Liver (tissue), 9 donors: Measurements from ENCODE around the gene EPHA5. TPM values are rescaled to one million over a fixed set of nuclear protein-coding genes. Genes with fewer than 3 reads are reported as not detected.

ENCODE experiments used
- DNase-seq: peaks from one replicate; pipeline ENCODE4 v3.0.0-alpha.2; 2017; ENCODE audit warnings: low spot score
- H3K27ac ChIP-seq, 2 donors: one replicate each; pipeline ENCODE4 v1.7.0; 2013; ENCODE audit warnings: inconsistent platforms in 2 of 2, low read length in 2 of 2, control low read depth in 1 of 2, low read depth in 1 of 2, mild to moderate bottlenecking in 1 of 2
- H3K27me3 ChIP-seq, 4 donors: one replicate each; pipeline versions ENCODE4 v1.6.1 to v1.7.0; 2013; ENCODE audit warnings: low read length in 3 of 4, inconsistent platforms in 1 of 4, mild to moderate bottlenecking in 1 of 4, moderate library complexity in 1 of 4; ENCODE audit not compliant: control insufficient read depth in 4 of 4, insufficient read depth in 4 of 4
- H3K36me3 ChIP-seq, 4 donors: one replicate each; pipeline versions ENCODE4 v1.6.1 to v1.7.0; 2013; ENCODE audit warnings: low read length in 3 of 4, mild to moderate bottlenecking in 3 of 4, low read depth in 1 of 4, moderate library complexity in 1 of 4; ENCODE audit not compliant: control insufficient read depth in 4 of 4, insufficient read depth in 3 of 4
- H3K4me1 ChIP-seq, 4 donors: one replicate each; pipeline versions ENCODE4 v1.6.1 to v1.7.0; 2013; ENCODE audit warnings: low read length in 3 of 4, mild to moderate bottlenecking in 3 of 4, moderate library complexity in 1 of 4; ENCODE audit not compliant: control insufficient read depth in 4 of 4, insufficient read depth in 4 of 4
- H3K4me3 ChIP-seq, 3 donors: one replicate each; pipeline versions ENCODE4 v1.6.1 to v1.7.0; 2013; ENCODE audit warnings: low read length in 3 of 3, control low read depth in 1 of 3, low read depth in 1 of 3, mild to moderate bottlenecking in 1 of 3
- H3K9ac ChIP-seq, 2 donors: one replicate each; pipeline ENCODE4 v1.7.0; 2013; ENCODE audit warnings: low read length in 2 of 2, mild to moderate bottlenecking in 2 of 2, moderate library complexity in 2 of 2, control low read depth in 1 of 2, low read depth in 1 of 2
- H3K9me3 ChIP-seq, 4 donors: one replicate each; pipeline versions ENCODE4 v1.6.1 to v1.7.0; 2013; ENCODE audit warnings: low read length in 3 of 4; ENCODE audit not compliant: control insufficient read depth in 4 of 4
- FOXA1 ChIP-seq: IDR thresholded peaks from 2 replicates; pipeline ENCODE4 v1.6.1; 2016; ENCODE audit warnings: antibody characterized with exemption
- FOXA2 ChIP-seq: IDR thresholded peaks from 2 replicates; pipeline ENCODE4 v1.6.1; 2016; ENCODE audit warnings: antibody characterized with exemption
- GABPA ChIP-seq, 2 donors: IDR thresholded peaks in 1 of 2; conservative IDR thresholded peaks in 1 of 2; 2 replicates each; pipeline ENCODE4 v1.6.1; 2016; ENCODE audit warnings: antibody characterized with exemption in 2 of 2, mild to moderate bottlenecking in 1 of 2, moderate library complexity in 1 of 2
- HNF4A ChIP-seq, 2 donors: conservative IDR thresholded peaks; 2 replicates each; pipeline ENCODE4 v1.6.1; 2016; ENCODE audit warnings: antibody characterized with exemption in 2 of 2, mild to moderate bottlenecking in 2 of 2
- HNF4G ChIP-seq: IDR thresholded peaks from 2 replicates; pipeline ENCODE4 v1.6.1; 2016; ENCODE audit warnings: antibody characterized with exemption
- MAX ChIP-seq: IDR thresholded peaks from 2 replicates; pipeline ENCODE4 v1.6.1; 2016; ENCODE audit warnings: antibody characterized with exemption
- NR2F2 ChIP-seq: IDR thresholded peaks from 2 replicates; pipeline ENCODE4 v1.6.1; 2016; ENCODE audit warnings: antibody characterized with exemption
- REST ChIP-seq: IDR thresholded peaks from 2 replicates; pipeline ENCODE4 v1.6.1; 2016; ENCODE audit warnings: antibody characterized with exemption, mild to moderate bottlenecking
- RXRA ChIP-seq, 2 donors: IDR thresholded peaks; 2 replicates each; pipeline ENCODE4 v1.6.1; 2017 to 2018; ENCODE audit warnings: antibody characterized with exemption in 2 of 2, mild to moderate bottlenecking in 1 of 2
- SP1 ChIP-seq: IDR thresholded peaks from 2 replicates; pipeline ENCODE4 v1.6.1; 2018; ENCODE audit warnings: antibody characterized with exemption, mild to moderate bottlenecking
- TAF1 ChIP-seq: conservative IDR thresholded peaks from 2 replicates; pipeline ENCODE4 v1.6.1; 2016; ENCODE audit warnings: antibody characterized with exemption, mild to moderate bottlenecking
- YY1 ChIP-seq: IDR thresholded peaks from 2 replicates; pipeline ENCODE4 v1.6.1; 2016; ENCODE audit warnings: antibody characterized with exemption, mild to moderate bottlenecking
- WGBS: extraction: QIAGEN DNeasy Blood & Tissue Kit; methylation state at CpG from one replicate; pipeline ENCODE4 v1.1.7; 2013; 5-methylcytosine and 5-hydroxymethylcytosine counted together
- polyA plus RNA-seq, 2 donors: library from polyadenylated mRNA; stranded (reverse) in 1 of 2; unstranded in 1 of 2; fragments of 200-250 nt in 1 of 2; fragments of >200 nt in 1 of 2; fragmentation: Nextera tagmentation in 1 of 2; extraction: Ambion mirVana in 1 of 2; gene quantifications; one replicate each; pipeline versions ENCODE4 v1.2.1 to v1.2.3, GENCODE V29; 2013 to 2015
- total RNA-seq, 2 donors: library from RNA; depleted of rRNA; stranded (reverse); fragments of >200 nt; gene quantifications; one replicate each; pipeline ENCODE4 v1.2.3, GENCODE V29; 2014
- TF ChIP-seq, protein P1 (sequence below): IDR thresholded peaks from 2 replicates; pipeline ENCODE4 v1.6.1; 2016; ENCODE audit warnings: antibody characterized with exemption
- TF ChIP-seq, protein P2 (sequence below): IDR thresholded peaks from 2 replicates; pipeline ENCODE4 v1.6.1; 2016; ENCODE audit warnings: antibody characterized with exemption
- TF ChIP-seq, protein P3 (sequence below): fragments of 150-350 bp; IDR thresholded peaks from 2 replicates; pipeline ENCODE4 v1.5.1; 2017; ENCODE audit warnings: improper control_type of control experiment, low read depth, low read length; ENCODE audit not compliant: missing input control
- donor health status: healthy.
- donor health status: healthy.
- donor health status: healthy.
- donor health status: healthy.
- donor health status: healthy.

EPHA5 gene
- total and polyA plus RNA-seq, 4 donors = not detected

GRCh38 chr4:65552057-65552456, 118.2 kb downstream of the EPHA5 start:
- TF ChIP-seq FOXA2 (no peak), HNF4A (conservative IDR thresholded peaks at IDR 0.05) (no peak), HNF4G (no peak), RXRA (IDR thresholded peaks at IDR 0.05) (no peak), REST (no peak), GABPA (IDR thresholded peaks at IDR 0.05 in 1 of 2, conservative IDR thresholded peaks at IDR 0.05 in 1 of 2) (no peak)
- TF ChIP-seq, protein P1, sequence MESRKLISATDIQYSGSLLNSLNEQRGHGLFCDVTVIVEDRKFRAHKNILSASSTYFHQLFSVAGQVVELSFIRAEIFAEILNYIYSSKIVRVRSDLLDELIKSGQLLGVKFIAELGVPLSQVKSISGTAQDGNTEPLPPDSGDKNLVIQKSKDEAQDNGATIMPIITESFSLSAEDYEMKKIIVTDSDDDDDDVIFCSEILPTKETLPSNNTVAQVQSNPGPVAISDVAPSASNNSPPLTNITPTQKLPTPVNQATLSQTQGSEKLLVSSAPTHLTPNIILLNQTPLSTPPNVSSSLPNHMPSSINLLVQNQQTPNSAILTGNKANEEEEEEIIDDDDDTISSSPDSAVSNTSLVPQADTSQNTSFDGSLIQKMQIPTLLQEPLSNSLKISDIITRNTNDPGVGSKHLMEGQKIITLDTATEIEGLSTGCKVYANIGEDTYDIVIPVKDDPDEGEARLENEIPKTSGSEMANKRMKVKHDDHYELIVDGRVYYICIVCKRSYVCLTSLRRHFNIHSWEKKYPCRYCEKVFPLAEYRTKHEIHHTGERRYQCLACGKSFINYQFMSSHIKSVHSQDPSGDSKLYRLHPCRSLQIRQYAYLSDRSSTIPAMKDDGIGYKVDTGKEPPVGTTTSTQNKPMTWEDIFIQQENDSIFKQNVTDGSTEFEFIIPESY = no peak
- TF ChIP-seq, protein P2, sequence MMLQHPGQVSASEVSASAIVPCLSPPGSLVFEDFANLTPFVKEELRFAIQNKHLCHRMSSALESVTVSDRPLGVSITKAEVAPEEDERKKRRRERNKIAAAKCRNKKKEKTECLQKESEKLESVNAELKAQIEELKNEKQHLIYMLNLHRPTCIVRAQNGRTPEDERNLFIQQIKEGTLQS = no peak
- TF ChIP-seq, protein P3, sequence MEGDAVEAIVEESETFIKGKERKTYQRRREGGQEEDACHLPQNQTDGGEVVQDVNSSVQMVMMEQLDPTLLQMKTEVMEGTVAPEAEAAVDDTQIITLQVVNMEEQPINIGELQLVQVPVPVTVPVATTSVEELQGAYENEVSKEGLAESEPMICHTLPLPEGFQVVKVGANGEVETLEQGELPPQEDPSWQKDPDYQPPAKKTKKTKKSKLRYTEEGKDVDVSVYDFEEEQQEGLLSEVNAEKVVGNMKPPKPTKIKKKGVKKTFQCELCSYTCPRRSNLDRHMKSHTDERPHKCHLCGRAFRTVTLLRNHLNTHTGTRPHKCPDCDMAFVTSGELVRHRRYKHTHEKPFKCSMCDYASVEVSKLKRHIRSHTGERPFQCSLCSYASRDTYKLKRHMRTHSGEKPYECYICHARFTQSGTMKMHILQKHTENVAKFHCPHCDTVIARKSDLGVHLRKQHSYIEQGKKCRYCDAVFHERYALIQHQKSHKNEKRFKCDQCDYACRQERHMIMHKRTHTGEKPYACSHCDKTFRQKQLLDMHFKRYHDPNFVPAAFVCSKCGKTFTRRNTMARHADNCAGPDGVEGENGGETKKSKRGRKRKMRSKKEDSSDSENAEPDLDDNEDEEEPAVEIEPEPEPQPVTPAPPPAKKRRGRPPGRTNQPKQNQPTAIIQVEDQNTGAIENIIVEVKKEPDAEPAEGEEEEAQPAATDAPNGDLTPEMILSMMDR = no peak
- DNase-seq = no peak
- H3K4me3 ChIP-seq = no peak overlapping the region
- no peak overlapping the region for H3K27ac ChIP-seq
- WGBS = 71% methylated on average over 8 of the region's 8 CpGs
- H3K9me3 ChIP-seq = no peaks in the 10 kb centered on the region
- H3K4me1 ChIP-seq = no peaks in the 10 kb centered on the region
- H3K9ac ChIP-seq = no peak overlapping the region
- no peaks in the 10 kb centered on the region for H3K27me3 ChIP-seq
- H3K36me3 ChIP-seq = no peaks in the 10 kb centered on the region

- WGBS = 79% methylated on average over 11 of the region's 11 CpGs
- no peaks in the 10 kb centered on the region for H3K9me3 ChIP-seq
- DNase-seq = no peak
- TF ChIP-seq YY1 (no peak), REST (no peak), SP1 (no peak), MAX (no peak), FOXA2 (no peak), FOXA1 (no peak), NR2F2 (no peak), TAF1 (no peak), RXRA (IDR thresholded peaks at IDR 0.05) (no peak)
- TF ChIP-seq, protein P3 = no peak
- TF ChIP-seq, protein P1 = no peak
- TF ChIP-seq, protein P2 = no peak
Measured at GRCh38 chr4:65550500-65550899, 119.8 kb downstream of the EPHA5 start.

More at GRCh38 chr4:65550500-65550899, 119.8 kb downstream of the EPHA5 start:
- no peaks in the 10 kb centered on the region for H3K36me3 ChIP-seq
- H3K27ac ChIP-seq = no peak overlapping the region
- H3K27me3 ChIP-seq = no peaks in the 10 kb centered on the region
- H3K4me1 ChIP-seq = no peaks in the 10 kb centered on the region
- H3K4me3 ChIP-seq = no peak overlapping the region
- H3K9ac ChIP-seq = no peak overlapping the region
